ENCODE results near the gene FOXM1.

Gene FOXM1, protein sequence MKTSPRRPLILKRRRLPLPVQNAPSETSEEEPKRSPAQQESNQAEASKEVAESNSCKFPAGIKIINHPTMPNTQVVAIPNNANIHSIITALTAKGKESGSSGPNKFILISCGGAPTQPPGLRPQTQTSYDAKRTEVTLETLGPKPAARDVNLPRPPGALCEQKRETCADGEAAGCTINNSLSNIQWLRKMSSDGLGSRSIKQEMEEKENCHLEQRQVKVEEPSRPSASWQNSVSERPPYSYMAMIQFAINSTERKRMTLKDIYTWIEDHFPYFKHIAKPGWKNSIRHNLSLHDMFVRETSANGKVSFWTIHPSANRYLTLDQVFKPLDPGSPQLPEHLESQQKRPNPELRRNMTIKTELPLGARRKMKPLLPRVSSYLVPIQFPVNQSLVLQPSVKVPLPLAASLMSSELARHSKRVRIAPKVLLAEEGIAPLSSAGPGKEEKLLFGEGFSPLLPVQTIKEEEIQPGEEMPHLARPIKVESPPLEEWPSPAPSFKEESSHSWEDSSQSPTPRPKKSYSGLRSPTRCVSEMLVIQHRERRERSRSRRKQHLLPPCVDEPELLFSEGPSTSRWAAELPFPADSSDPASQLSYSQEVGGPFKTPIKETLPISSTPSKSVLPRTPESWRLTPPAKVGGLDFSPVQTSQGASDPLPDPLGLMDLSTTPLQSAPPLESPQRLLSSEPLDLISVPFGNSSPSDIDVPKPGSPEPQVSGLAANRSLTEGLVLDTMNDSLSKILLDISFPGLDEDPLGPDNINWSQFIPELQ

DNA sequence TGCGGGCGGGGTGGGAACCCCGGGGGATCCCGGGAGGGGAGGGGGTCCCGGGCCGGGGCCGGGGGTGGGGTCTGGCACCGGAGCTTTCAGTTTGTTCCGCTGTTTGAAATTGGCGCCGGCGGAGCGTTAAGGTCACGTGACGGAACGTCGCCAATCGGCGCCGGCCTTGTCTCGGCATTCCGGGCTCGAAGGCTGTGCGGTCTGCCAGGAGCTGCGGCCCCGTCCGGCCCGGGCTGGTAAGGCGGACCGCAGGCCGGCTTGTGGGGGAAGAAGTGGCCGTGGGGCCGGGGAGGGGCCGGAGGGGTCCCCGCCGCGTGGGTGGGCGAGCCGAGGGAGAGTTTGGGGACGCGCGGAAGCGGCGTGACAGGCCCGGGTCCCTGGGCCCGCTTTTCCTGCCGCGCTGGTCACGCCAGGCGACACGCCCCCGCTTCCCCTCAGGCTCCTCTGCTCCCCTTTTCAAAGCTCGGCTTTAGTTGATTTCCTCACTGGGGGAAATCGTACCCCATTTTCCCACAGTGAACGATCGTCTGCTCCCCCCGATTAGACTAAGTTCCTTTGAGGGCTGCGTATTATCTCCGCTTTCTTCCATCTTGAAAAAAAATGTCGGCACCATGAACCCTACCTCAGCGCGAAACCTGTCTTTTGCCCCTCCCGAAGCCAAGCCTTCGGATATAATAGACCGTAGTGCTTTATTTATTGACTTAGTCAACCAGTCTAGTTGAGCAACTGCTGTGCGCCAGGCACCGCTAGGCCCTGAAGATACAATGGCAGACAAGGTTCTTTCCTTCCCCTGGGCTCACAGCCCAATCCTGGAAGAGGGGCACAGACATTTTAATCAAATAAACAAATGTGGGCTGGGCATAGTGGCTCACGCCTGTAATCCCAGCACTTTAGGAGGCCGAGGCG, at the start of gene FOXM1, which contains the start of gene RHNO1:
Gene FOXM1, minus strand, starts transcription at position 128 of the 906 bp plus-strand sequence. CDS start 2,696 bp downstream, outside the sequence.
Gene RHNO1, plus strand, starts transcription at position 177 of the 906 bp plus-strand sequence. CDS start 8,144 bp downstream, outside the sequence.
- peak; percentile 46 for DNase-seq

GRCh38 chr12:2925322-2925995, 48.5 kb upstream of the FOXM1 start:
- no peak for DNase-seq

DNA sequence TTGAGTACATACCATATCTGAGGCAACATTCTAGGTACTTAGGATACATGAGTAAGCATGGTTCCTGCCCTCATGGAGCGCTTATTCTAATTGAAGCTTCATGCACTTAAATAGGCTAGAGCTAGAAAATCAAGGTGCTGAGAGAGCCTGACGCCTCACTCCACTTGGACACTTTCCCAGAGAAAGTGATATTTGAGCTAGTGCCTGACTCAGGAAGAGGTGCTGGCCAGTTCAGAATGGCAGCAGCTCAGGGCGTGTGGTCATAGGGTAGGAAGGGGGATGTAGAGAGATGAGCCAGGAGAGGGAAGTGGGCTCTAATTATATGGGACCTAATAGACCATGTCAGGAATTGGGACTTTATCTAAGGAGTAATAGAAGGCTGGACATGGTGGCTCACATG, 47.0 kb upstream of the FOXM1 start:
- DNase-seq, result no peak

GRCh38 chr12:2923057-2923456, 46.1 kb upstream of the FOXM1 start:
- no peak for DNase-seq

DNA sequence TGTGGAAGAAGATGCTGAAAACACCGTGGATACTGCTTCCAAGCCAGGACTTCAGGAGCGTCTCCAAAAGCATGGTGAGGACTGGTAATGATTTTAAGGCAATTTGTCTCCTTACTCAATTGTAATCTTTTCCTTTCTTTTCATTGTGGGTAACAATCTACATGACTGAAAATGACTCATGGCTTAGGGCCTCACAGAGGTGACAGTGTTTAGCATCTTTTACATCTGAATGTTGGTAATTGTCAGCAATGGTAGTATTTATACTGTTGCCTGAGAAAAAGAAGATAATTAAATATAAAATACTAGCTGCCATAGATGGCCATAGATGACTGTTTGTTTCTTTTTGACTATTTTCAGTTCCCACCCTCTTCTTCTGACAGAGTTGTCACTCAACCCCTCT, 45.4 kb upstream of the FOXM1 start:
- no peak for DNase-seq

GRCh38 chr12:2919249-2919648, 42.3 kb upstream of the FOXM1 start:
- no peak for DNase-seq

- DNase-seq, result no peak
These were observed 35.2 kb upstream of the FOXM1 start for GRCh38 chr12:2912216-2912575.

- DNase-seq, result no peak
These were observed 27.3 kb upstream of the FOXM1 start for GRCh38 chr12:2904260-2904659.

DNA sequence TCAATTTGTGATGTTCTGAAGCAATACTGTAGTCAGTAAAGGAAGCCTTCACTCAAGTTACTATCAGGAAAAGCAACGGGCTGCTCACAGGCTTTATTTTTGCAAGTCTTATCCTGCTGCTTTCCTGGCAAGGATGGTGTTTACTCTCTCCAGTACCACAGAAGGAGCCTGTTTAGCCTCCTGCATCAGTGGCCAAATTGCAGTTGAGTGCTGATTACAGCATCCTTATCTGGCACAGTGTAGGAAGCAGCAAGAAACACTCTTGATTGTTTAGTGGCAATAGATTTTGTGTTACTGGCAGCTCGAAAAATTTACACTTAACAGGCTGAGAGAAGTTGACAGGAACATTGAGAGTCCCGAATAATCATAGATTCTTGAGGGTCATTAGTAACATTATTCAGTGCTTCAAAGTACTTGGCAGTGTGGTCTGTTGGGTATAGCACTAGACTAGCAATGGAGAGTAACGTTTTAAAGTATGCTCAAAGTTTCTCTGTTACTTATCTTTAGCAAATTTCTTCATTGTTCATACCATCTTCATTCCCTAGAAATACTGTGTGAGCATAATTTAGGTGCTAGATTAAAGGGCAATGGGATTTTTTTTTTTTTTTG, 25.4 kb upstream of the FOXM1 start:
- no peak for DNase-seq

DNA sequence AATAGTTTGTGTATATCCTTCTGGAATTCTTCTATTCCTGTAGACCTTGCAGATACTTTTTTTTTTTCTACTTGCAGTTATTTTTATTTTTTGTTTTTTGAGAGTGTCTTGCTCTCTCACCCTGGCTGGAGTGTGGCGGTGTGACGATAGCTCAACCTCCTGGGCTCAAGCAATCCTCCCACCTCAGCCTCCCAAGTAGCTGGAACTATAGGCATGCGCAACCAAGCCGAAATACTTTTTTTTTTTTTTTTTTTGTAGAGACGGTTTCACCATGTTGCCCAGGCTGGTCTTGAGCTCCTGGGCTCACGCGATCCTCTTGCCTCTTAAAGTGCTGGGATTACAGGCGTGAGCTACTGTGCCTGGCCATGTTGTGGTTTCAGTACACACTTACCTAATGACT, 23.7 kb upstream of the FOXM1 start:
- no peak for DNase-seq

GRCh38 chr12:2897418-2897817, 20.4 kb upstream of the FOXM1 start:
- DNase-seq, result no peak

DNA sequence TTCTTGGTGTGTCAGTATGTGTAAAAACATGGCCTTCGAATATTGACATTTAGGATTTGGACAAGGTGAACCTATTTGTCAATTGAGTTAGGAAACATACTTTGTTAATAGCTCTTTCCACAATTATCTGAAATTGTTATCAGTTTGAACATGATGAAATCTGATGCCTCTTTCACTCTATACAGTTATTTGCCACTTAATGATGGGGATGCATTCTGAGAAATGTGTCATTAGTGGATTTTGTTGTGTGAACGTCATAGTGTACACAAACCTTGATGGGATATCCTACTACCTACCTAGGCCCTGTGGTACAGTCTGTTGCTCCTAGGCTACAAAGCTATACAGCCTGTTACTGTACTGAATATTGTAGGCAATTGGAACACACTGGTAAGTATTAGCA, 18.5 kb upstream of the FOXM1 start:
- no peak for DNase-seq

DNA sequence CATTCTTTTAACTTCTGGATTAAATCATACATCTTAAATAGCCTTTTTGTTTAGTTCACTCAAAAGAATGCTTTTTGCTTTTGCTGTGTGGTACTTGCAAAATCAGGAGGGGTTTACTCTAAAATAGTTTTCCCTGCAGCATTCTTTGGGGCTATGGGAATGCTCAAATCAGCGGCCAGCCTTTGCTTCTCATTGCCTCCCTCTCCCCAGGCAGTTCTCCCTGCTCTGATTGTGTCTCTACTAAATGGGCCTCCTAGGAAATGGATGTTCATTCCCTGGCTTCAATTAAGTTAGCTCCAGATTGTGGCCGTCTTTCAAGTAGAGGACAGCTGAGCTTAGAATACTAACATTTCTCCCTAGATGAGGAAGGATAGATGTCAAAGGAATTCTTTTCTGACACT, 18.1 kb upstream of the FOXM1 start:
- no peak for DNase-seq

- no peak for DNase-seq
These were observed 16.0 kb upstream of the FOXM1 start for GRCh38 chr12:2893007-2893406.

GRCh38 chr12:2892246-2892645, 15.3 kb upstream of the FOXM1 start:
- DNase-seq, result no peak

GRCh38 chr12:2891240-2892053, 14.5 kb upstream of the FOXM1 start:
- DNase-seq, result no peak

- DNase-seq, result peak; percentile 96
These were observed 13.6 kb upstream of the FOXM1 start, which contains the start of gene TULP3 for GRCh38 chr12:2890388-2891239. TULP3 (plus strand) TSS chr12:2890891; CDS start chr12:2890948, 57 bp downstream.

DNA sequence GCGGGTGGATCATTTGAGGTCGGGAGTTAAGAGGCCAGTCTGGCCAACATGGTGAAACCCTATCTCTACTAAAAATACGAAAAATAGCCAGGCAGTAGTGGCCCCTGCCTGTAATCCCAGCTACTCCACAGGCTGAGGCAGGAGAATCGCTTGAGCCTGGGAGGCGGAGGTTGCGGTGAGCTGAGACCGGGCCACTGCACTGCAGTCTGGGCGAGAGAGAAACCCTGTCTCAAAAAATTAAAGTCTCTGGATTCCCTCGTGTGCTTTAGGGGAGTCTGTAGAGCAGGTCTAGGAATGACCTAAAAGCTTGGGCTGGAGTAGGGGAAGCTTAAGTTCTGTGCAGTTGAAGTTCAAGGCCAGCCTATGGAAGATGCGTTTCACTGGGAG, 13.0 kb upstream of the FOXM1 start:
- DNase-seq, result no peak

DNA sequence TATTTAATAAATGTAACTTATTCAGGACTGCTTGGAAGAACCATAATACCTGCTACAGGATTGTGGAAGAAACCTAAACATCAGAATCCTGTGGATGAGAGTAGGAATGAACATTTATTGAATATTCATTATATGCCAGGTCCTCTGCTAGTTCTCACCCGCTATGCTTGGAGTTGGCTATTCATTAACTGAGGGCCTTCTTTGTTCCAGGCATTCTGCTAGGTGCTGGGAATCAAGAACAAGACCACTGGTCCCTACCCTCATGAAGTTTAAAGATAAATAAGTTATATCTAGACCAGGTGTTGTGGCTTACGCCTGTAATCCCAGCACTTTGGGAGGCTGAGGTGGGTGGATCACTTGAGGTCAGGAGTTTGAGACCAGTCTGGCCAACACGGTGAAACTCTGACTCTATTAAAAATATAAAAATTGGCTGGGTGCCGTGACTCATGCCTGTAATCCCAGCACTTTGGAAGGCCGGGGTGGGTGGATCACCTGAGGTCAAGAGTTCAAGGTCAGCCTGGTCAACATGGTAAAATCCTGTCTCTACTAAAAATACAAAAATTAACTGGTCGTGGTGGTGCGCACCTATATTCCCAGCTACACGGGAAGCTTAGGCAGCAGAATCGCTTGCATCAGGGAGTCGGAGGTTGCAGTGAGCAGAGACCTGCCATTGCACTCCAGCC, 9.9 kb upstream of the FOXM1 start:
- DNase-seq, result no peak

Measured in NCI-H1417 treated with DMSO at 0.1 percent for 48 hours (cell line).